Prostate gland (tissue), 2 donors: ENCODE data around the gene CORO7.

Source experiments
- CTCF ChIP-seq, 4 experiments: fragments of 200-600 bp in 2 of 4; fragments of 450-650 bp in 2 of 4; sonication (generic) in 2 of 4; IDR thresholded peaks; 1 replicate in 3 of 4; 2 replicates in 1 of 4; pipeline ENCODE4 v1.5.1; 2016 to 2019; ENCODE audit warnings: antibody characterized with exemption in 4 of 4, mild to moderate bottlenecking in 2 of 4, moderate library complexity in 2 of 4
- POLR2A ChIP-seq: fragments of 450-650 bp; IDR thresholded peaks from one replicate; pipeline ENCODE4 v1.6.1; 2016; ENCODE audit warnings: antibody characterized with exemption, mild to moderate bottlenecking
- POLR2AphosphoS5 ChIP-seq: sonication (generic); formaldehyde crosslinking; IDR thresholded peaks from one replicate; pipeline ENCODE4 v1.6.1; 2017; ENCODE audit warnings: antibody characterized with exemption

- TF ChIP-seq CTCF (IDR thresholded peaks at IDR 0.05) (peak; percentile 82 to 95 (median 93)), POLR2A (no peak), POLR2AphosphoS5 (peak; percentile 47)
Measured at GRCh38 chr16:4330277-4330874, 86.0 kb downstream of the CORO7 start.
